Stimulated activated CD4-positive, alpha-beta T cell treated with anti-CD3 and anti-CD28 coated beads, Interleukin-2, amount 100 ng/mL, for 24 hours (primary cell): ENCODE measurements around the gene ARAP1.

Source experiments
- DNase-seq, 2 donors: peaks; one replicate each; pipeline ENCODE4 v3.0.0-alpha.2; 2020

The ARAP1 gene

DNA sequence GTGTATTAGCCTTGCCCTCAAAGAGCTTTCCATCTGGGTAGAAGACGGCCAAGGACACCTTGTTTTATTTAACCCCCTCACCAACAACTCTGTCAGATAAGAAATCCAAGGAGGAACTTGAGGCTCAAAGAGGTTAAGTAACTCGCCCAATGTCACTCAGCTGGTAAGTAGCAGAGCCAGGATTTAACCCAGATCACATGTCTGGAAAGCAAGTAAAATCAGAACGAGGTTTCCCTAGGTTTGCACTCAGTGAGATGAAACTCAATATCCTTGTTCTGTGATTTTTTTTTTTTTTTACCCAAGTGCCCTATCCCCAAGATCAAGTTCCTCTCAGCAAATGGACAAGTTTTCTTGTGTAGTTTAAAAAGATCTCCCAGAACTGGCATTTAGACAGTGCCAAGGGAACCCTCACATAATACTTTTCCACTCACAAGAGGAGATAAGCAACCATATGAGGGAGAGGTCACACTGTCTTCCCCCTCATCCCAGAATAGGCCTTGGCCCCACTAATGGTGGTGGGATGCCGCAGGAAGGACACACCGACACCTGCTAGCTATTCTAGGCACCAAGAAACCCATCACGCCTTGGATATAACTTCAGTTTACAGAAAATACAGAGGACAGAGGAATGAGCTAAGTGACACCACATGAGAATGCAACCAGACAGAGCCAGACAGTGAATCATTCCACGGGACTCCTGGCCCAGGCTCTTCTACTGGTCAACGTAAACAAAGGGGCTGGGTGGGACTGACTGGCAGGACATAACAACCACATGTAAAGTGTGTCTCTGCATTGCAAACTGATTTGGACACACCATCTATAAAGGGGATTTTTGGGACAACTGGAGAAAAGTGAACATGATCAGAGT, 8.6 kb upstream of the ARAP1 start:
- DNase-seq: no peak

- no peak for DNase-seq
Observed at GRCh38 chr11:72759468-72759985, 7.3 kb upstream of the ARAP1 start.

GRCh38 chr11:72758690-72759389, 6.6 kb upstream of the ARAP1 start:
- DNase-seq: no peak

DNA sequence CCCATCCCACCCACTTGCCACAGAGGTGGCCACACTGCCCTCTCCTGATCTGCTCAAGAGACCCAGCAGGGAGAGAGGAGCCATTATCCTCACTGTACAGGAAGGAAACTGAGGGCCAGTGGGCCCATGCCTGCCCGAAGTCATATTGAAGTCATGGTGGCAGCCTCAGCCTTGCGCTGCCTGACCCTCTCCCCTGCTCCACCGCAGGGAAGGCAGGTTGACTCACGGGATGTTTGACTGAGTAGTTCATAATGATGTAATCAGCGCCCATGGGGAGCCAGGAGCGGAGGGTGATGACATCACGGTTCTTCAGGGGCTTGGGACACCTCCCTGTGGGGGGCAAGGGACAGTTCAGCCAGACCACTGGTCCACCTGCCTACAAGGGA, 6.1 kb upstream of the ARAP1 start:
- no peak for DNase-seq

DNA sequence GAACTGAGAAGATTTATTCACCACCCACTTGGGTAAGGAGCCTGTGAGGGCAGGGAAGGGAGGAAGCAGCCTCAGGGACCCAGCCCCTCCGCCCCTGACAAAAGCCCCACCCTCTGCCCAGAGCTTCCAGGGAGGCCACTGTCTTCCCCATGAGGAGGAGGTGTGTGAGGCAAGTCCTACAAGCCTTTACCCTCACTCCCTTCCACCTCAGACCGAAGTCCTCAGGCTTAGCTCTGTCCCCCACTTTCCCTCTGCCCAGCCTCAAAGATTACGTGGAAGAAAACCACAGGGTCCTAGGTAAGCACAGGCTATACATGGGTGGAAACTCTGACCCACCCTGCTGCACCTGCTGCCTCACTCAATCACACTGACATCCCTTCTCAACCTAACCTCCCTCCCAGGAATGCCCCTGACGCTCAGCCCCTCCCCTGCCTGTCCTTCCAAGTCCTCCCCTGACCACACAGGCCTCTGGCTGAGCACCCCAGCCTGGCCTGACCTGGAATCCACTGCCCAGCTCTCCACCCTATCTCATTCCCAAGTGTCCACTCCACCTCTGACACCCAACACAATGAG, 3.6 kb upstream of the ARAP1 start:
- no peak for DNase-seq

GRCh38 chr11:72754544-72755155, 2.4 kb upstream of the ARAP1 start:
- DNase-seq: no peak

DNA sequence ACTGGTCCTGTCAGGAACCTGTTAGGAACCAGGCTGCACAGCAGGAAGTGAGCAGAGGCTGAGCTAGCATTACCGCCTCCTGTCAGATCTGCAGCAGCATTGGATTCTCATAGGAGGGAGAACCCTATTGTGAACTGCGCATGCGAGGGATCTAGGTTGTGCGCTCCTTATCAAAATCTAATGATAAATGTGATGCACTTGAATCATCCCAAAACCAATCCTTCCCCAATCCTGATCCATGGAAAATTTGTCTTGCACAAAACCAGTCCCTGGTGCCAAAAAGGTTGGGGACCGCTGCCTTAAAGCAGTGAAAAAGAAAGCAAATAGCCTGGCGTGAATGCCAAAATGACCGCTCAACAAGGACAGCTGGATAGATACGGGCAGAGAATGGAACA, 1.9 kb upstream of the ARAP1 start:
- DNase-seq: no peak

DNA sequence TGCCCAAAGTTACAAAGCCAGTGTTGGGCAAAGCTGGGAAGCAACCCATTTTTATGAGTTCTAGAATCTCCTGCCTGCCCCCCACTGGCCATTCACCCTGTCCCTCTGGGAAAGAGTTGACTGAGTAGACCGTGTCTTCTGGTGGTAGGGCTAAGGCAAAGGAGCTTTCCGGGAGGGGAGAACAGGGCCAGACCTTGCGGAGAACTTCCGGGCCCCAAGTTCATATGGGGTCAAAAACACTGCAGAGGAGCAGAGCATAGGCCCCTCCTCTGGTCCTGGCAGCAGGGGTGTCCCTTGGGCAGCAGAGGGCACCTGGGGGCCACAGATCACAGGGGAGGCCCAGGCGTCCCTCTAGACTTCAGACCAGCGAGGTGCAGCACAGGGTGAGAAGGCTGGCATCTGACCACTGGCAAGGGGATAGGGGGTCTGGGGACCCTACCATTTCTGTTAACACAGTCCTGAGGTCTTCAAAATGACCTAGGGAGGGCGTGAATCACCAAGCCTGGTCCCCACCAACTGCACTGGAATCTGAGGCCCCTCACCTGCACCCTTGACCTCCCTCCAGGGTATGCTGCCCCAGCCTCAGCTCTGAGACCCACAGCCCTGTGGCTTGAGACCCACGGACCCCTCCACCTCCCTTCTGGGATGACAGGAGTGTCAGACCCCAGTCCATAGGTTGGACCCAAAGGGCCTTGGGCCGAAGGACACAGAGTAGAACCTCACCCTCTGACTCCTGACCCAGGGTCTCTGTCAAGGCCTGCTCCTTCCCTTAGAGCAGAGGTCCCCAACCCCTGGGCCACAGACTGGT, 1.3 kb upstream of the ARAP1 start:
- no peak for DNase-seq

DNA sequence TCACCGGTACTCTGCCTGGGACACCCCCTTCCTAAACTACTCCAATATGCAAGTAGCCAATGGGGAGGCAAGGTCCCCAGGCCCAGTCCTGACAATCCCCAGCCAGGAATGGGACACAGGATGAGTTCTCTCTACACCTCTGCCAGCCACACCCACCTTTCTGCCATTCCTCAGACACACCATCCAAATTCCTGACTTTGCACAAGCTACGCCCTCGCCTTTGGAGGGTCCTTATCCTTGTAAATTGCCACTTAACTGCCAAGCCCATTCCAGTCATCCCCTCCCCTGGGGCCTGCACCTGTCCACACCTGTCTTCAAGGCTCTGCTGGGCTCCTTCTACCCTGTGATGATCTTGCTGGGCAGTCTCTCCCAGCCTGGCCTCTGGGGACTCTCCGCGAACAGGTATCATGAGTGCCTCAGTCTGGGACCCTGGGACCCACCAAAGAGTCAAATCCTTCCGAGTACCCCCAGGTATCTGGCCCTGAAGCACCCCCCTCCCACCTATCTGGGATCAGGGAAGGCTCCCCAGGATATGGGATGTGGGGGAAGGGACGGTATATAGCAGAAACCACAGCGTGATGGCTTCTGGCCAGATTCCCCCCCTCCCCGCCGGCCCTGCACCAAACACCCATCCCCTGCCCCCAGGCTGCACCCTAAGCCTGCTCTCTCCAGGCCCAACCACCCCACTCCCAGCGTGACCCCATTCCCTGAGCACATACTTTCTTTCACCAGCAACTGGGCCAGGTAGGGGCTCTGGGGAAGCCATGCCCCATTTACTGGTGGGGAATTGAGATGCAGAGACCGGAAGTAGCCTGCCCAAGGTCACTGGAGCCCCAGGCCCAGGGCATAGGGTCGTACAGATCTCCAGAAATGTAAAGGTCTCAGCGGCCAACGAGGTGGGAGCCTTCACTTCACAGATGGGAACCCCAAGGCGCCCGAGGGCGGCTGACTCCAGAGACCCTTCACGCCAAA, 806 bp downstream of the ARAP1 start:
- DNase-seq: no peak

DNA sequence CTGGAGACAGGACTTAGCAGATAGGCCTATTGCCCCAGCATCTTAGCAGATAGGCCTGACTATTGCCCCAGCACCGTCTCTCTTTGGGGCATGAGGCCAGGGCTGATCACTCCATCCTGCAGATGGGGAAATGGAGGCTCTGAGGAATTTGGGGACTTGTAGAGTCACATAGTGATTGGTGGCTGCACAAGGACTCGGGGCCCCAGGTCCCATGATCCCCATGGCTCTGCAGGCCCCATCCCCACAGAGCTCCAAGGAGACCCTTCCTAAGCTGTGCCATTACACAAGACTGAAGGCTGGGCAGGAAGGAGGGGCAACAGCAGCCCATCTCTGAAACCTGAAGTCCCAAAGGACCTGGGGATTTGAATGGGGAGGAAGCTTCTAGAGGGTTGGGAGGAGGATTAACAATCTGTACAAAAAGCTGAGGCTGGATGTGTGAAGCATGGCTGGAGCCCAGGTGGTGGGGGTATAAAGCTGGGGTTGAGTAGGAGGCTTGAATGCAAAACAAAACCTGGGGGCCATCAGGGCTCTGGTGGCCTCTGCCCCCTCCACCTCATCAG, 1.6 kb downstream of the ARAP1 start:
- no peak for DNase-seq

DNA sequence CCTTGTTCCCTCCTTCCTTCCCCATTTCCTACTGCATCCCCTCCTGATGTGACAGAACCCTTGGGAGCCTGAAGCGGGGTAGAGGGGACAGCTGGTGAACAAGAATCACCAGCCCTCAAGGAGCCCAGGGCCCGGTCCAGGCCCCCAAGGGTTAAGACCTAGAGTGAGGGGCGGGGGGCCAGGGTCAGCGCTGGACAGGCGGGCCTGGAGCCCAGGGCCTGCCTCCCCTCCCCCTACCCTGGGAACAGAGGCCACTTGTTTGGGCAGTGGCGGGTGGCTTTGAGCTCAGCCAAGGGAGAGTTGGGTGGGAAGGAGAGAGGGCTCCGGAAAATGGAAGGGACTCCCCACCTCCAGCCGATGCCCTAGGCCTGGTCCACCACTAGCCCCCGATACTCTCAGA, 2.1 kb downstream of the ARAP1 start:
- DNase-seq: no peak

GRCh38 chr11:72747289-72747855, 4.8 kb downstream of the ARAP1 start:
- DNase-seq: no peak

- DNase-seq: no peak
Observed at GRCh38 chr11:72746821-72747220, 5.4 kb downstream of the ARAP1 start.

GRCh38 chr11:72745925-72746550, 6.2 kb downstream of the ARAP1 start:
- no peak for DNase-seq

DNA sequence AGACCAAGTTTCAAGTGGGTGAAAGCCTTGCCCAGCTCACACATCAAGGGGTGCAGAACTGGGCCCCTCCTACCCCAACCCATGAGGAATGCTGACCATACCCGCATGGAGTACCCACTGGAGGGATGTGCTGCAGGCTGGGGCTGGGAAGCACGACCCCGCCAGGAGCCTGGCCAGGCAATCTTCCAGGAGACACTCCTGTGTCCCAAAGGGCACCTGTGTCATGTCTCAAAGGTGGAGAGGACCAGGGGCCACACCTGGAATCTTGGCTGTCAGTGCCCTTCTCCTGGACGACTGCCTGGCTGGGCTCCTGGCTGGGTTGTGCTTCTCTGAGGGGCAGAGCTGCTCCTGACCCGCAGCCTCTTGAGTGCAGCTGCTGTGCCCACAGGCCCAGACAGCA, 6.7 kb downstream of the ARAP1 start:
- DNase-seq: no peak

- DNase-seq: no peak
Observed at GRCh38 chr11:72744474-72744873, 7.7 kb downstream of the ARAP1 start.

- no peak for DNase-seq
Observed at GRCh38 chr11:72743321-72744221, 8.6 kb downstream of the ARAP1 start.

DNA sequence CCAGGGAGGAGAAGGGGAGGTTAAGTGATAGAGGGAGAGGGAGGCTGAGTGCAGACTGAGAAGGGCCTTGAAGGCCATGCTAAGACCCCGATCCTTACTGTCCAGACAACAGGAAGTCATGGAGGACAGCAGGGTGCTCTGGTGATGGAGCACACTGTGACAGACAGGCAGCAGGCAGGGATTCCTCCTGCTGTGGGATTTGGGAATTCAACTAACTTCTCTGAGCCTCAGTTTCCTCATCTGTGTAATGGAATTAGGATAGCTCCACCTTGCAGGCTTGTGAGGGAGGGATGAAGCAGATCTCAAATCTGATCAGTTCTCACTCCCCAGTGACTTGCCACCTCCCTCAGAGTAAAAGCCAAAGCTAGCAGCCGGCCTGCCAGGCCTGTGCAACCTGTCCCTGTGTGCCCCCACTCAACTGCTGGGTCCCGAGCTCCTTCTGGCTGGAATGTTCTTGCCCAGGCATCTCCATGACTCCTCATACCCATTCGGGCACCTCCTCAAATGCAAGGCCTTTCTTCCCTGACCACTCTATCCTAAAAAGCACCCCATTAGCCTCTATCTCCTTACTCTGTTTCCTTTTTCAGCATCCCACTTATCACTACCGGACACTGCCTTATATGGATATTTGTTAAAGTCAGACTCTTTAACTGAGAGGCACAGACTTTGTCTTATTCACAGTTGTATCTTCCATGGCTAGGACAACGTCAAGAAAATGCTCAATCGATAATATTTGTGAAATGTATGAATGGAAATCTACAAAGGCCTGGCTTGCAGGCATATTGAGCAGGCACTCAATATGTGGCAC, 9.5 kb downstream of the ARAP1 start:
- no peak for DNase-seq
